Gastroesophageal sphincter (tissue), 3 donors: ENCODE data around the gene ZBTB17.

Source experiments
- CTCF ChIP-seq, 4 experiments: fragments of 200-600 bp in 2 of 4; fragments of 450-650 bp in 2 of 4; sonication (generic) in 1 of 4; IDR thresholded peaks; one replicate each; pipeline ENCODE4 v1.5.1; 2017 to 2019; ENCODE audit warnings: antibody characterized with exemption in 4 of 4, mild to moderate bottlenecking in 2 of 4, moderate library complexity in 2 of 4
- POLR2A ChIP-seq, 2 donors: fragments of 450-650 bp; IDR thresholded peaks; one replicate each; pipeline ENCODE4 v1.6.1; 2017; ENCODE audit warnings: antibody characterized with exemption in 2 of 2, mild to moderate bottlenecking in 2 of 2, moderate library complexity in 1 of 2
- POLR2AphosphoS5 ChIP-seq: sonication (generic); formaldehyde crosslinking; IDR thresholded peaks from one replicate; pipeline ENCODE4 v1.6.1; 2017; ENCODE audit warnings: antibody characterized with exemption

- TF ChIP-seq CTCF (IDR thresholded peaks at IDR 0.05) (no peak), POLR2AphosphoS5 (no peak), POLR2A (IDR thresholded peaks at IDR 0.05) (no peak)
Measured at GRCh38 chr1:15948091-15948591, 27.8 kb downstream of the ZBTB17 start.
